Sigmoid colon (tissue), 7 donors: ENCODE results near the gene SDC4. TPM values are rescaled to one million over a fixed set of nuclear protein-coding genes. Genes with fewer than 3 reads are reported as not detected.
"Not testable (repeated sequence)": the region's sequence is repeated elsewhere in the genome, so short reads cannot be mapped to it uniquely, and the experiment has no call there.

Source experiments
- DNase-seq: peaks from one replicate; pipeline ENCODE4 v3.0.0-alpha.2; 2019
- H3K27ac ChIP-seq, 4 donors: fragments of 200-600 bp; sonication (generic); one replicate each; pipeline ENCODE4 v1.5.1; 2016 to 2019; ENCODE audit warnings: mild to moderate bottlenecking in 1 of 4
- H3K27me3 ChIP-seq, 3 donors: fragments of 200-600 bp; sonication (generic); one replicate each; pipeline ENCODE4 v1.5.1; 2019; ENCODE audit warnings: mild to moderate bottlenecking in 1 of 3
- H3K36me3 ChIP-seq, 4 donors: fragments of 200-600 bp; sonication (generic); one replicate each; pipeline ENCODE4 v1.5.1; 2016 to 2019
- H3K4me1 ChIP-seq, 4 donors: fragments of 200-600 bp; sonication (generic); one replicate each; pipeline ENCODE4 v1.5.1; 2017 to 2019
- H3K4me3 ChIP-seq, 4 donors: fragments of 200-600 bp; sonication (generic); one replicate each; pipeline ENCODE4 v1.5.1; 2017 to 2019; ENCODE audit warnings: mild to moderate bottlenecking in 2 of 4, moderate library complexity in 1 of 4
- H3K9me3 ChIP-seq, 4 donors: fragments of 200-600 bp in 3 of 4; sonication (generic) in 3 of 4; one replicate each; pipeline versions ENCODE4 v1.5.1 to v1.6.1; 2013 to 2019
- CTCF ChIP-seq, 4 experiments: fragments of 450-650 bp in 3 of 4; fragments of 200-600 bp in 1 of 4; IDR thresholded peaks; one replicate each; pipeline ENCODE4 v1.5.1; 2016 to 2019; ENCODE audit warnings: antibody characterized with exemption in 4 of 4, mild to moderate bottlenecking in 3 of 4, moderate library complexity in 2 of 4
- EP300 ChIP-seq, 4 donors: sonication (generic); formaldehyde crosslinking; IDR thresholded peaks; one replicate each; pipeline ENCODE4 v1.6.1; 2017; ENCODE audit warnings: antibody characterized with exemption in 4 of 4
- POLR2A ChIP-seq, 2 donors: fragments of 450-650 bp; IDR thresholded peaks; one replicate each; pipeline ENCODE4 v1.6.1; 2016; ENCODE audit warnings: antibody characterized with exemption in 2 of 2, mild to moderate bottlenecking in 2 of 2, moderate library complexity in 2 of 2
- POLR2AphosphoS5 ChIP-seq, 4 donors: sonication (generic); formaldehyde crosslinking; IDR thresholded peaks; one replicate each; pipeline ENCODE4 v1.6.1; 2017; ENCODE audit warnings: antibody characterized with exemption in 4 of 4
- WGBS, 2 donors: extraction: QIAGEN DNeasy Blood & Tissue Kit; methylation state at CpG; one replicate each; pipeline ENCODE4 v1.1.7; 2013; 5-methylcytosine and 5-hydroxymethylcytosine counted together
- intact Hi-C: fragments of 100-400 bp; cut with DNase I; formaldehyde crosslinking; loops from one replicate; pipeline ENCODE4 v1.15.1; 2023
- polyA plus RNA-seq, 3 donors: library from polyadenylated mRNA; stranded (reverse); fragments of 200-250 nt; gene quantifications; one replicate each; pipeline ENCODE4 v1.2.3, GENCODE V29; 2013
- total RNA-seq, 4 donors: library from RNA; depleted of rRNA; stranded (reverse); fragments of >200 nt; gene quantifications; one replicate each; pipeline ENCODE4 v1.1.0, GENCODE V29; 2016
- donor health status: healthy with polysubstance abuse.
- donor health status: Bipolar disorder and iron deficiency.
- donor health status: healthy.

Gene SDC4
- total and polyA plus RNA-seq, 7 donors = 22.2 to 149 (median 79.9) TPM

- no peak overlapping the region for H3K4me3 ChIP-seq
- H3K27me3 ChIP-seq = no peaks in the 10 kb centered on the region
- DNase-seq = no peak
- WGBS, 2 donors = 87 to 98% methylated on average over 1 of the region's 1 CpG
- H3K36me3 ChIP-seq = no peaks in the 10 kb centered on the region
- H3K9me3 ChIP-seq = no peaks in the 10 kb centered on the region
- H3K27ac ChIP-seq = peak overlapping the region; percentile 80 to 96 (median 90)
- intact Hi-C loops = no loop called here
- no peak for TF ChIP-seq POLR2A (IDR thresholded peaks at IDR 0.05)
- TF ChIP-seq CTCF (IDR thresholded peaks at IDR 0.05) = no peak
- no peak for TF ChIP-seq POLR2AphosphoS5 (IDR thresholded peaks at IDR 0.05)
- TF ChIP-seq EP300 (IDR thresholded peaks at IDR 0.05) = no peak
- H3K4me1 ChIP-seq = peaks cover 0 to 53% (median 37%) of the 10 kb centered on the region in 4 donors
Measured at GRCh38 chr20:45353746-45354145, 5.5 kb upstream of the SDC4 start.

- H3K27ac ChIP-seq = peak overlapping the region in 1 of 4 donors; percentile 96
- intact Hi-C loops = no loop called here
- no peak for DNase-seq
Measured at GRCh38 chr20:45352729-45353128, 4.5 kb upstream of the SDC4 start.

GRCh38 chr20:45350795-45351194, 2.6 kb upstream of the SDC4 start:
- peaks cover 0 to 39% (median 34%) of the 10 kb centered on the region in 4 donors for H3K4me1 ChIP-seq
- intact Hi-C loops, H3K9me3 ChIP-seq, H3K27ac ChIP-seq, H3K4me3 ChIP-seq, H3K27me3 ChIP-seq, H3K36me3 ChIP-seq: not testable (repeated sequence)
- peak; percentile 14 for DNase-seq
- 96 to 97% methylated on average over 10 of the region's 10 CpGs for WGBS, 2 donors

More at GRCh38 chr20:45352729-45353128, 4.5 kb upstream of the SDC4 start:
- 85 to 88% methylated on average over 3 of the region's 3 CpGs for WGBS, 2 donors
- peaks cover 0 to 48% (median 32%) of the 10 kb centered on the region in 4 donors for H3K4me1 ChIP-seq
- H3K36me3 ChIP-seq = no peaks in the 10 kb centered on the region
- TF ChIP-seq CTCF (IDR thresholded peaks at IDR 0.05) (no peak), POLR2AphosphoS5 (IDR thresholded peaks at IDR 0.05) (no peak), EP300 (IDR thresholded peaks at IDR 0.05) (no peak), POLR2A (IDR thresholded peaks at IDR 0.05) (no peak)
- H3K4me3 ChIP-seq = no peak overlapping the region
- H3K27me3 ChIP-seq = no peaks in the 10 kb centered on the region
- H3K9me3 ChIP-seq = no peaks in the 10 kb centered on the region

- Histone ChIP-seq H3K9me3 (no peaks in the 10 kb centered on the region), H3K4me3 (no peak overlapping the region), H3K27me3 (no peaks in the 10 kb centered on the region), H3K36me3 (no peaks in the 10 kb centered on the region), H3K4me1 (peaks cover 0 to 39% (median 34%) of the 10 kb centered on the region in 4 donors), H3K27ac (peak overlapping the region in 2 of 4 donors; percentile 98 to 99)
- 40 to 41% methylated on average over 1 of the region's 1 CpG for WGBS, 2 donors
- no peak for TF ChIP-seq CTCF (IDR thresholded peaks at IDR 0.05)
- DNase-seq = no peak
- intact Hi-C loops = no loop called here
Measured at GRCh38 chr20:45350217-45350616, 2.0 kb upstream of the SDC4 start.

GRCh38 chr20:45347297-45347935, 808 bp downstream of the SDC4 start:
- DNase-seq = peak; percentile 80
- H3K27me3 ChIP-seq = no peaks in the 10 kb centered on the region

More at GRCh38 chr20:45347297-45347935, 808 bp downstream of the SDC4 start:
- Histone ChIP-seq H3K4me1 (peaks cover 0 to 56% (median 52%) of the 10 kb centered on the region in 4 donors), H3K9me3 (no peaks in the 10 kb centered on the region), H3K4me3 (peak overlapping the region; percentile 87 to 94 (median 90)), H3K36me3 (no peaks in the 10 kb centered on the region), H3K27ac (peak overlapping the region; percentile 94 to 99 (median 97))
- intact Hi-C loops = loop anchor here (10.0 kb wide), 2 partner anchors 1213 to 1997 kb away; no protein-coding TSS in a partner anchor
- WGBS, 2 donors = 7 to 29% methylated on average over 10 of the region's 10 CpGs
- TF ChIP-seq POLR2AphosphoS5 (IDR thresholded peaks at IDR 0.05) (peak in 2 of 4 donors; percentile 2 to 4), POLR2A (IDR thresholded peaks at IDR 0.05) (no peak)
